Measurements from ENCODE around the gene SNCB.
A peak's percentile ranks its signal among the peaks of the same experiment; 100 is the strongest.
"Not testable (repeated sequence)": the region's sequence is repeated elsewhere in the genome, so short reads cannot be mapped to it uniquely, and the experiment has no call there.

Gene SNCB

DNA sequence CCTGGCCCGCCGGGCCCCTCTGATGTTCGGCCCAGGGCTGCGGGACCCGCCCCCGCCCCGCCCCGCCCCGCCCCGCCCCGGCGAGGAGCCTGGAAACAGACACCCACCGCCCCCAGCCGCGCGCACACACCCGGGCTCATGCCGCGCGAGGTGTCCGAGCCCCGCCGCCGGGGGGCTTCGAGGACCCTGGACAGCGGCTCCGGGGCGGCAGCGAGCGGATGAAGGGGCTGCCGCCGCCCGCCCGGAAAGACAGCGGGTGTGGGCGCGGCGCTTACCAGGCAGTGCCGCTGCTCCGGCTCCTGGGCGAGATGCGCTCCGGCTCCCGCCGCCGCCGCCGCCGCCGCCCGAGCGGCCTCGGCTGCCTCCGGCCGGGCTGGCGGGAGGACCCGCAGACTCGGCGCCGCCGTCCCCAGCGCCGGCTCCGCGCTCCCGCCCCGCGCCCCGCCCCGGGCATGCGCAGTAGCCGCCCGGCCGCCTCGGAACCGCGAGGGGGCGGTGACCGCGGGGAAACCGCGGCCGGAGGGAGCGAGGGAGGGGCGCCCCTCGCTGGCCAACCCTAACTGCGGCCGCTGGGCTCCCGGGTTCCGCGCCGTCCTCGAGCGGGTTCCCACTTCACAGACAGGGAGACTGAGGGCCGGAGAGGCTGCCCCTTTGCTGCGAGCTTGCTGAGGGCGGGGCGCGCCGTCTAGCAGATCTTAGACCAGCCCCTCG, 20.5 kb downstream of the SNCB start, which contains the start of gene GPRIN1:
Gene GPRIN1, minus strand, starts transcription at position 433 of the 711 bp plus-strand sequence. CDS start 10,322 bp downstream, outside the sequence.
- peak within 1 kb of the TSS; percentile 65 for H3K4me3 ChIP-seq (ENCODE audit: low read depth, low read length)
- DNase-seq (ENCODE audit: low read depth): no peak

DNA sequence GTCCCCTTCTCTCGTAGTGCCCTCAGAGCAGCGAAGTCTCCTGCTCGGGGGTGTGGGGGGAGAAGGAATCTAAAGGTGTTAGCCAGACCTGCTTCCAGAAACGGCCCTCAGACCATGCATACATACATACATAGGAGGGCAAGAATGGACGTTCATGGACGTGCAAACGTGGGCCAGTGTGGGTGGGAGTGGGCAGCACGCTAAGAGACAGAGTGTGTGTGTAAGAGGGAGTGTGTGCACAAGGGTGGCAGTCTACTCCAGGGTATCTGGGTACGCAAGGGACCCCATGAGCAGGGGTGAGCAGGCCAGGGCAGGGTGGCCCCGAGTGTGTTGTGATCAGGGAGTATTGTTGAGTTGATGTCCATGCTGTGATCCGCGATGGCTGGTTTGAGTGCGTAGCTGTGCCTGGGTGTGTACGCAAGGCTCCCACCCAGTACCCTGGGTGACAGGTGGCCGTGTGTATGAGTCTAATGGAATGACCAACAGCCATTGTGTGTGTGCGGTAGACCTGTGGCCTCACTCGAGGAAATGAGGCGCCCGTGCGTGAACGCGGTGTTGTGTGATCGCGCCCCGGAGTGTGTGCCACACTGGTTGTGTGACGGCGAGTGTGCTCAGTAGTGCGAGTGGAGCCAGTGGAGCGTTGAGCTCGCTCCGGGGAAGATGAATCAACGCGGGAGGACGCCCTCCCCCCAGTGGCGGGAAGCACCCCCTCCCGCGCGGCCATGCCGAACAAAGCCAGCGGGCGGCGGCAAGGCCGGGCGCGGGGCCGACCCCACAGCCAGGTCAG, 21.2 kb downstream of the SNCB start:
- peak overlapping the region; percentile 65 for H3K4me3 ChIP-seq (ENCODE audit: low read depth, low read length)
- DNase-seq (ENCODE audit: low read depth): no peak

DNA sequence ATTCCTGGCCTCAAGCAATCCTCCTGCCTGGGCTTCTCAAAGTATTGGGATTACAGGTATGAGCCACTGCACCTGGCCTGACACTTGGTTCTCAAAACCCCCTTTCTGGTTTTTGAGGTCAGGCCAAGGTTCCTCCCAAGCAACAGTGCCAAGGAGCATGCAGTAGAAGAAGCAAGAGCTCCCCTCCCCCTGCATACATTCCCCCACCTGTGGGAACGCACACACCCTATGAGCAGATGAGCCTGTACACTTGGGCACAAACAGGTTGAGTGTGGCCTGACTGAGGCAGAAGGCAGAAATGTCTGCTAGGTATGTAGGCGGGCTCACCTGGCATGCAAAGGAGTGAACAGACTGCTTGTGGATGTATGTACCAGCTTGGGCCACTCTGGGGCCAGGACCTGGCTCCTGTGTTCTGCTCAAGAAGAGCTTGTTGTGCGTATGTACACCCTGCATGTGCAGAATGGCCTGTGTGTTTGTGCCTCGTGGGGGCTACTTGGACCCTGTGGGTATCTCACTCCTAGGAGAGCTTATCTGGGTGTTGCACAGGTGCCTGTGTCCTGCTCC, 22.1 kb downstream of the SNCB start:
- H3K4me3 ChIP-seq (ENCODE audit: low read depth, low read length): no peak overlapping the region
- DNase-seq (ENCODE audit: low read depth): no peak

DNA sequence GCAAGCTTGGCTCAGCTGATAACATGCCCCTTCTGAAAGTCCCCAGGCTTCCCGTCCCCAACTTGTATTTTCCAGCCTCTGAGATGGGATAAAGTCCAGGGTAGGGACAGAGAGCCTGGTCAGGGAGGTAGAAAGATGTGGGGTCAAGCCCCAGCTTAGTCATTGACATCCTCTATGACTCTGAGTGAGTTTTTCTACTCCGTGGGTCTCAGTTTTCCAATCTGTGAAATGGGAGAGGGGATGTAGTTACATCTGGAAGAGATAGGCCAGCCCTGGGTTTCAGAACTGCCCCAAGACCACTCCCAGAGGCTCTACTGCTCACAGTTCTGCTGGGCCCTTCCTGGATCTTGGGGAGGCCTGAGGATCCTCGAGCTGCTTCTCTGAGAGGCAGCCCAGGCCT, 23.5 kb downstream of the SNCB start:
- DNase-seq (ENCODE audit: low read depth): no peak
- no peak overlapping the region for H3K4me3 ChIP-seq (ENCODE audit: low read depth, low read length)

DNA sequence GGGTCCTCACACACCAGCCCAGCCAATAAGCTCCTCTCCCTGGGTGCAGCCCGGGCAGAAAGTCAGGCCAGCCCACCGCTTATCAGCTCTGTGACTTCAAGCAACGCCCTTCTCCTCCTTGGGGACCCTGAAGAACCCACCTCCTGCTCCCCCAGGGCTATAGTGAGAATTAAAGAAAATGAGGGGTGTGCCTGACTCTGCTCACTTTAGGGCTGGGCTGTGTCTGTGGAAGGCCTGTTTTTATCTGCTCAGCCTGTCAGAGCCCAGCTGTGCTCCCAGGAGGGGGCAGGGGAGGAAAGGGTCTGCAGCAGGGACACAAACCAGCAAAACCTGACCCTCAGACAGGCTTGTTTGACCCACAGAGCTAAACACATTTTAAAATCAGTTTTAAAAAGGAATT, 24.3 kb downstream of the SNCB start:
- DNase-seq (ENCODE audit: low read depth): no peak
- no peak overlapping the region for H3K4me3 ChIP-seq (ENCODE audit: low read depth, low read length)

DNA sequence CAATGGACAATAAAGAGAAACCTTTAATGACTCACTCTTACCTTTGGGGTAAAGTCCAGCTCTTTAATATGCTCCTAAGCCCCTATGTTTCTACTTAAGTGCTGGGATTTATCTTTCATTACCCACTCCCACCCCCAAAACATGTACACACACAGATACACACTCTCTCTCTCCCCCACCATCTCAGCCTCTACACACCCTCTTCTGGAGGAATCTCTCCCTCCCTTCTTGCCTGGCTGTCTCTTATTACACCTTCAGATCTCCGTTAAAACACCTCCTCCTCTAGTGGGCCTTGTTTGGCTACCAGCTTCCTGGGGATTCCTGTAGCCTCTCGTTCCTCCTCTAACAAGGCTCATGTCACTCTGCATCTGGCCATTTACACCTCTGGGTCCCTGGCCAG, 27.2 kb downstream of the SNCB start:
- no peak for DNase-seq (ENCODE audit: low read depth)
- no peak overlapping the region for H3K4me3 ChIP-seq (ENCODE audit: low read depth, low read length)

DNA sequence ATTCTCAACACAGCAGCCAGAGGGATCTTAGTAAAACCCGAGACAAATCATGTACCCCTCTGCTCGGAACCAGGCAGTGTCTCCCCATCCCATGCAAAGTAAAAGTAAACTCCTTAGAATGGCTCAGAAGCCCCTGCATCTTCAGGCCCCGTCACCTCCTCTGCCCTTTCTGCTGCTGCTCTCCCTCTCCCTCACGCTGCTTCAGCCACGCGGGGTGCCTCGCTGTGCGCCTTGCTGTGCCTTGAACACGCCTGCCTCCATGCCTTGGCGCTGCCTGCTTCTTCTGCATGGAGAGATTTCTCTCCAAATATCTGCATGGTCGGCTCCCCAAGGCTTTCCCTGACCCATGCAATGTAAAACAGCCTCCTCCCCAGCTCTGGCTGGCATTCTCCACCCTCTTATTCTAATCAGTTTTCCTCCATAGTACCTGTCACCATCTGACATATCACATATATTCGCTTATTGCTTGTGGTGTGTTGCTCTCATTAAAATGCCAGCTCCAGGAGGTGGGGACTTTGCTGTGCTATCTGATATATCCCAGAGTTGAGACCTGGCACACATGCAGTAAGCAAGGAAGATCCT, 28.3 kb downstream of the SNCB start:
- no peak overlapping the region for H3K4me3 ChIP-seq (ENCODE audit: low read depth, low read length)
- no peak for DNase-seq (ENCODE audit: low read depth)

DNA sequence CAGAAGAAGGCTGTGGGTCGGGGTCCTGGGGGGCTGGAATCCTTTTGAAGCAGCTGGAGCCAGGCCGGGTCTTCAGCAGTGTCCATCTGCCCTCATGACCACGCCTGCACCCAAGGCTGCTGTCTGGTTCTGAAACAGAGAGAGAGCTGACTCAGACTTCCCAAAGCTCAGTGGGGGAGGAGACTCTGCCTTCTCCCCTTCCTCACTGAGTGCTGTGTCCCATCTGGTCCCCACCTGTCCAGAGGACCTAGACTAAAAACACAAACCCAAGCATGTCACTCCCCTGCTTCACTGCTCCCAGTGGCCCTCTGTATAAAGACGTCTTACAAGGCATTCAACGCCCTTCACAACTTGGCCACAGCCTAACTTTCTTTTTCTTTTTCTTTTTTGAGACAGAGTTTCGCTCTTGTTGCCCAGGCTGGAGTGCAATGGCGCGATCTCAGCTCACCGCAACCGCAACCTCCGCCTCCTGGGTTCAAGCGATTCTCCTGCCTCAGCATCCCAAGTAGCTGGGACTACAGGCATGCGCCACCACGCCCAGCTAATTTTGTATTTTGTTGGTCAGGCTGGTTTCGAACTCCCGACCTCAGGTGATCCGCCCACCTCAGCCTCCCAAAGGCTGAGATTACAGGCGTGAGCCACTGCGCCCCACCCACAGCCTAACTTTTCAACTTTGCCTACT, 30.4 kb downstream of the SNCB start:
- H3K4me3 ChIP-seq (ENCODE audit: low read depth, low read length); DNase-seq (ENCODE audit: low read depth): not testable (repeated sequence)

DNA sequence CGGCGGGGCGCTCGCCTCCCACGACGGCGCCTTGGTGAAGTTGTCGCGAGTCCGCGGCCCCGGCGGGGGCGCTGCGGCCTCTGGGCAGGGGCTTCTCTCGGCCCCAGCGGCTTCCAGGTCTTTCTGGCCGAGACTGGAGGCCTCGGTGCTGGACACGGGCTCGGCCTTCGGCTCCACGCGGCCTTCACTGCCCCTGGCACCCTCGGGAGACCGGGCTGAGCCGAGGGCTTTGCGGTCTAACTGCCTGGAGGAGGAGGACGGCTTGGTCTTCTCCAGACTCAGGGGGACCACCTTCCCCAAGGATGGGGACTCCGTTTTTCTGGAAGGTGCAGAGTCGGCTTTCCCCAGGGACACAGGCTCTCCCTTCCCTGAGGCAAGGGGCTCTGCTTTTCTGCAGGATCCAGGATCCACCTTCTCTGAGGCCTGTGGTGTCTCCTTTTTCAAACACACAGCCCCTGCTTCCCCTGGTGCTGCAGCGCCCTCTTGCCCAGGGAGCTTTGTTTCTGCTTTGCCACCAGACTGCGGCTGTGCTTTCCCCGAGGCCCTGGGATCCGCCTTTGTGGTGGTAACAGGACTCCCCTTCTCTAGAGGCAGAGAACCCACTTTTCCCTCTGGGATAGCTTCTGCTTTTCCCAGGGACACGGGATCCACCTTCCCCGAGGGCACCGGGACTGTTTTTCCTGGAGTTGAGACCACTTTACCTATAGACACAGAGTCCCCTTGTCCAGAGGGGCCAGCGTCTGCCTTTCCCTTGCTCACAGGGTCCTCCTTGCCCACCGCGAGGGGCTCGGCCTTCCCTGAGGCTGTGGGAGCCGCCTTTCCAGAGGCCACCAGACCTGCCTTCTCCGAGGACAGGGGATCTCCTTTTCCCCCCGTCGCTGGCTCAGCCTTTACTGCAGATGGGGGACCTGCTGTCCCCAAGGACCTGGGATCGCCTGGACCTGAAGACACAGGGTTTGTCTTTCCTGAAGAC, 32.6 kb downstream of the SNCB start:
- DNase-seq (ENCODE audit: low read depth): no peak
- no peak overlapping the region for H3K4me3 ChIP-seq (ENCODE audit: low read depth, low read length)

DNA sequence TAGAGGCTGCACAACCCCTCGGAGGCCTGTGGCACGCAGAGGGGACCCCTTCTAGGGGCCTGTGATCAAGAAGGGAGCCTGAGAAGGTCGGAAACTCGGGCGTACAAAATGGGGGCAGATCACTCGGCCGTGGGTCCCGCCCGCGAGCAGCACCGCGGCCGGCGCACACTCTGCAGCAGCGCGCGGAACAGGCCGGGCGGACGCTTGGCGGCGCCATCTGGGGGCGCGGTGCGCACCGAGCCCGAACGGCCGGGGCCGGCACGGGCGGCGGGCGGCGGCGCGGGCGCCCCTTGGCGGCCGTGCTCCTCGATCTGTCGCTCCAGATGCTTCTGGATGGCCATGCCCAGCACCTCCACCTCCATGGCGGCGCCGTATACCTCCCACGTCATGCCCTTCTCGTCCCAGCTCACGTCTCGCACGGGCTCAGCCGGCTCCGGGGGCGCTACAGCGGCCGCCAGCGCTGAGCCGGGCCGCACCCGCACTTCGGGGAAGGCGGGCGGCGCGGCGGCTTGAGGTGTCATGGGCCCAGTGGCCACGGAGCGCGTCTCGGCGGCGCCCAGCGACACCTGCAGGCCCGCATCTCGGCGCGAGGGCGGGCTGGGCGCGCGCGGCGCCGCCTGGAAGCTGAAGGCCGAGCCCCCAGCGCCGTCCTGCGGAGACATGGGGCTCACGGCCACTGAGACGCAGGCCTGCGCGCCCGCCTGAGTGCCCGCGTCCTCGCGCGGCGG, 33.5 kb downstream of the SNCB start:
- no peak for DNase-seq (ENCODE audit: low read depth)
- peak overlapping the region; percentile 21 for H3K4me3 ChIP-seq (ENCODE audit: low read depth, low read length)

DNA sequence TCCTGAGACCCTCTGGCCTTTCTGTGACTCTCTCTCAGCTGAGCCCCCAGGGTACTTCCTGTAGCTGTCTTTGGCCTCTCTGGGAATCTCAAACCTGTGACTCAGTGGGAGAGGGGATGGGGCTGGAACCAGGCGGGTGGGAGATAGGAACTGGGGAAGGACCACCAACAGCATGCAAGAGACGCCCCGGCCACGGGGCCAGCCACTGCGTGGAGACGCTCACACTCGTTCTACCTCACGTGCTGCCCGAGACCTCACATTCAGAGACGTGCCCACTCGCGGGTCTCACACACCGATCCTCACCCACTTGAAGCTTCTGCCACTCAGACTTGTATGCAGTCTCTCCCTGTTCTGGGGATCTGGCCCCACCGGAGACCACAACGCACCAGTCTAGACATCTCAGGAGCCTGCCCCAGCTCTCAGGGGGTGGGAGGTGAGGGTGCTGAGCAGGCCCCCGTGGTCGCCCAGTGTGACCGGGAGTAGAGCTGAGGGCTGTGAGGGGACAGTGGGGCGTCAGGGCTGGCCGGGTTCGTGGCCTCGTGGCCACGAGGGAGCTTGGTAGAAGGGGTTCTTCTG, 34.2 kb downstream of the SNCB start:
- H3K4me3 ChIP-seq (ENCODE audit: low read depth, low read length): no peak overlapping the region
- DNase-seq (ENCODE audit: low read depth): no peak

DNA sequence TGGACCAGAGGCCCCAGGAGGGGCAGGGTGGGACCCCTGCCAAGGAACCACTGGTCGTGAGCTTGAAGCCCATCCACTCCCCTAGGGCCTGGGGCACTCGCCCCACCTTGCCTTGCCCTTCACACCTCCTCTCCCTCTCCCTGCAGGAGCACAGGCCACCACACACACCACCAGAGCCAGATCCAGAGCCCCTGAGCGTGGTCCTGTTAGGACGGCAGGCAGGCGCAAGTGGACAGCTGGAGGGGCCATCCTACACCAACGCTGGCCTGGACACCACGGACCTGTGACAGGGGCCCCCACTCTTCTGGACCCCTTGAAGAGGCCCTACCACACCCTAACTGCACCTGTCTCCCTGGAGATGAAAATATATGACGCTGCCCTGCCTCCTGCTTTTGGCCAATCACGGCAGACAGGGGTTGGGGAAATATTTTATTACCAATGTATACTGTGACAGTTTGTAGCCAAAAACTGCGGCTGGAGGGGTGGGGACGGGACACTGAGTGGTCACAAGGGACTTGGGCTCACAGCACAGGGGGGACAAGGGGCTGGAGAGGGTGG, 34.9 kb downstream of the SNCB start:
- H3K4me3 ChIP-seq (ENCODE audit: low read depth, low read length): no peak overlapping the region
- DNase-seq (ENCODE audit: low read depth): no peak

DNA sequence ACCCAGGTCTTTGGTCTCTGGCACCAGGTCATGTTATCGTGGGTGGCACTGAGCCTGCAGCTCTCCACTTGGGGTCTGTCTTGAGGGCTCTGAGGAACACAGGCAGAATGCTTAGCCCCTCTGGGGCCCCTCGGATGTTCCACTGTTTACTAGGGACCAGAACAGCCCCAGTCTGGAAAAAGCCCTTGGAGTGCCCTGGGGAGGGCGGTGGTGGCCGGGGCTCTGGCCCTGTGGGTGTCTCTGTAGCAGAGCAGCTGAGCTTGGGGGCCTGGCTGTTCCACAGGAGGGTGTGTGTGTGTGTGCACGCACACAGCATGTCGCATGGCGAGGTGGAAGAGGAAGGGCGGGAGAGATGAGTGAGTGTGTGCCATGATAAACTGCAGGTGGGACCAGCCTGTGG, 35.8 kb downstream of the SNCB start:
- DNase-seq (ENCODE audit: low read depth): no peak
- no peak overlapping the region for H3K4me3 ChIP-seq (ENCODE audit: low read depth, low read length)

DNA sequence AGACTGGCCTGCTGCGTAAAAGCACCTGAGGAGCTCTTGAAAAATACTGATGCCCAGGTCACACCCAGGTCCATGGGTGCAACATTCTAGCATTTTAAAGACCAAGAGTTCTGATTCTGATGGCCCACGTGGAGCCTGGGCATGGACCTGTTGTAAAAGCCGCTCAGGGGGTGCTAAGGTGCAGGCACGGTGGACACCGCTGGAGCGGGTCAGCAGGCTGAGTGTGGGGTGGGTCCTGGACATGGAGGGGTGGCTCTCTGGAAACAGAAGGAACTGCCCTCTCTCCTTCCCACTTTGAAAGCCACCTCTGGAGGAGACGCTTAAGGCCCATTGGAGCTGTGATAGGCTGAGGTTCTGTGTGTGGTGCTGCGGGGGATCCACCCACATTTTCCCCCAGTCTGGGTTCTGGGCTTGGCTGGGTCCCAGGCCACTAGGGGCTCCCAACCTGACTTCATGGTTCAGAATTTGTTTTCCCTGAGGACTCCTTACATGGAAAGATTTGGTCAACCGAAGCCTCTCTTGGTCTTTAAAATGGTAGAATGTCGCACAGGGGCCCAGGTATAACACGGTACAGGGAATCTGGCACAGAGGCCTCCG, 37.0 kb downstream of the SNCB start:
- no peak overlapping the region for H3K4me3 ChIP-seq (ENCODE audit: low read depth, low read length)
- DNase-seq (ENCODE audit: low read depth): no peak

DNA sequence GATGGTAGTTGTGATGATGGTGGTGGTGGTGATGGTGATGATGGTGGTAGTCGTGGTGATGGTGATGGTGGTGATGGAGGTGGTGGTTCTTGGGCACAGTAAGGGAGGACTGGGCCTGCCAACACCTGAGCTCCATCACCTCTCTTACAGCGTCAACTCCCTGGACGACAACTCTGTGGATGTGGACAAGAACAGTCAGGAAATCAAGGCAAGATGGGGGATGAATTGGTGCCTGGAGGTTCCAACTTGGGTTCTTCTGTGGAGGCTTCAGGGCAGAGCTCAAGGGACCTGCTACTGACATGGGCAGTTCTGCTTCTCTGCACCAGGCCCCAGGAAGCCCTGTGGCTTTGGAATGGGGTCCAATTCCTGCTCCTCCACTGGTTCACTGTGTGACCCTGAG, 37.8 kb downstream of the SNCB start:
- H3K4me3 ChIP-seq (ENCODE audit: low read depth, low read length): no peak overlapping the region
- no peak for DNase-seq (ENCODE audit: low read depth)

DNA sequence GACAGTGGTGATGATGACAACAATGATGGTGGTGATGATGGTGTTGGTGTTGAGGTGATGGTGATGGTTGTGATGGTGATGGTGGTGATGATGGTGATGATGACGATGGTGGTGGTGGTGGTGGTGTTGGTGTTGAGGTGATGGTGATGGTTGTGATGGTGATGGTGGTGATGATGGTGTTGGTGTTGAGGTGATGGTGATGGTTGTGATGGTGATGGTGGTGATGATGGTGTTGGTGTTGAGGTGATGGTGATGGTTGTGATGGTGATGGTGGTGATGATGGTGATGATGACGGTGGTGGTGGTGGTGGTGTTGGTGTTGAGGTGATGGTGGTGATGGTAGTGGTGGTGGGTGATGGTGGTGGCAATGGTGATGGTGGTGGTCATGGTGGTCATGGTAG, 38.7 kb downstream of the SNCB start:
- not testable (repeated sequence) for DNase-seq (ENCODE audit: low read depth); H3K4me3 ChIP-seq (ENCODE audit: low read depth, low read length)

Measured in skeletal muscle cell (primary cell).